Measurements from ENCODE around the gene PIEZO1. TPM values are rescaled to one million over a fixed set of nuclear protein-coding genes. Genes with fewer than 3 reads are reported as not detected.

PIEZO1 gene
- total RNA-seq, 2 donors from 2014 or later, result 84.1 to 97.0 TPM

- peaks cover 30% of the 10 kb centered on the region for H3K4me1 ChIP-seq (ENCODE audit: control insufficient read depth, insufficient read depth, low read length)
- WGBS, 2 experiments (ENCODE audit: insufficient coverage in 1 of 2, insufficient read length in 1 of 2), result 86 to 90% methylated on average over 11 to 24 of the region's 24 CpGs
- no peak overlapping the region for H3K9ac ChIP-seq (ENCODE audit: extremely low read depth, low read length, poor library complexity, severe bottlenecking)
- H3K36me3 ChIP-seq (ENCODE audit: control insufficient read depth, insufficient read depth, low read length), result no peaks in the 10 kb centered on the region
- no peaks in the 10 kb centered on the region for H3K9me3 ChIP-seq (ENCODE audit: control insufficient read depth, low read length)
- Mint-ChIP-seq H3K27me3 (ENCODE audit: insufficient read depth) (peaks cover 2% of the 10 kb centered on the region), H3K27ac (no peak overlapping the region), H3K36me3 (ENCODE audit: low read depth) (no peaks in the 10 kb centered on the region), H3K4me3 (no peak overlapping the region), H3K4me1 (peaks cover 23% of the 10 kb centered on the region), H3K9me3 (no peaks in the 10 kb centered on the region)
- no peak overlapping the region for H3K4me3 ChIP-seq (ENCODE audit: low read length)
- H3K27ac ChIP-seq (ENCODE audit: low read depth, low read length), result no peak overlapping the region
- DNase-seq, result no peak
- H3K27me3 ChIP-seq (ENCODE audit: control insufficient read depth, insufficient read depth, low read length, poor library complexity, severe bottlenecking), result no peaks in the 10 kb centered on the region
- TF ChIP-seq CTCF (conservative IDR thresholded peaks at IDR 0.05), result no peak
Measured at GRCh38 chr16:88768071-88768783, 16.8 kb downstream of the PIEZO1 start.

GRCh38 chr16:88767546-88768070 is 17.4 kb downstream of the PIEZO1 start:
- Mint-ChIP-seq H3K9me3 (no peaks in the 10 kb centered on the region), H3K36me3 (ENCODE audit: low read depth) (no peaks in the 10 kb centered on the region), H3K27me3 (ENCODE audit: insufficient read depth) (peaks cover 2% of the 10 kb centered on the region), H3K4me1 (peaks cover 25% of the 10 kb centered on the region), H3K4me3 (no peak overlapping the region), H3K27ac (peak overlapping the region; percentile 26)
- Histone ChIP-seq H3K27me3 (ENCODE audit: control insufficient read depth, insufficient read depth, low read length, poor library complexity, severe bottlenecking) (no peaks in the 10 kb centered on the region), H3K36me3 (ENCODE audit: control insufficient read depth, insufficient read depth, low read length) (no peaks in the 10 kb centered on the region), H3K27ac (ENCODE audit: low read depth, low read length) (no peak overlapping the region), H3K4me1 (ENCODE audit: control insufficient read depth, insufficient read depth, low read length) (peaks cover 35% of the 10 kb centered on the region), H3K9ac (ENCODE audit: extremely low read depth, low read length, poor library complexity, severe bottlenecking) (no peak overlapping the region), H3K4me3 (ENCODE audit: low read length) (no peak overlapping the region), H3K9me3 (ENCODE audit: control insufficient read depth, low read length) (no peaks in the 10 kb centered on the region)
- 86 to 90% methylated on average over 4 to 12 of the region's 12 CpGs for WGBS, 2 experiments (ENCODE audit: insufficient coverage in 1 of 2, insufficient read length in 1 of 2)
- TF ChIP-seq CTCF (conservative IDR thresholded peaks at IDR 0.05), result no peak
- no peak for DNase-seq

GRCh38 chr16:88766975-88767374 is 18.0 kb downstream of the PIEZO1 start:
- H3K4me3 Mint-ChIP-seq, result no peak overlapping the region
- H3K9me3 Mint-ChIP-seq, result no peaks in the 10 kb centered on the region
- H3K4me1 Mint-ChIP-seq, result peaks cover 25% of the 10 kb centered on the region
- no peak for DNase-seq
- H3K27me3 ChIP-seq (ENCODE audit: control insufficient read depth, insufficient read depth, low read length, poor library complexity, severe bottlenecking), result no peaks in the 10 kb centered on the region
- peaks cover 2% of the 10 kb centered on the region for H3K27me3 Mint-ChIP-seq (ENCODE audit: insufficient read depth)
- H3K27ac Mint-ChIP-seq, result no peak overlapping the region
- H3K36me3 ChIP-seq (ENCODE audit: control insufficient read depth, insufficient read depth, low read length), result no peaks in the 10 kb centered on the region
- peaks cover 38% of the 10 kb centered on the region for H3K4me1 ChIP-seq (ENCODE audit: control insufficient read depth, insufficient read depth, low read length)
- no peaks in the 10 kb centered on the region for H3K9me3 ChIP-seq (ENCODE audit: control insufficient read depth, low read length)
- H3K27ac ChIP-seq (ENCODE audit: low read depth, low read length), result no peak overlapping the region
- no peaks in the 10 kb centered on the region for H3K36me3 Mint-ChIP-seq (ENCODE audit: low read depth)
- H3K4me3 ChIP-seq (ENCODE audit: low read length), result no peak overlapping the region
- no peak for TF ChIP-seq CTCF (conservative IDR thresholded peaks at IDR 0.05)
- 93 to 94% methylated on average over 7 to 11 of the region's 11 CpGs for WGBS, 2 experiments (ENCODE audit: insufficient coverage in 1 of 2, insufficient read length in 1 of 2)
- no peak overlapping the region for H3K9ac ChIP-seq (ENCODE audit: extremely low read depth, low read length, poor library complexity, severe bottlenecking)

Measured in endodermal cell (in vitro differentiated cells).